ENCODE measurements around the gene KRT37. TPM values are rescaled to one million over a fixed set of nuclear protein-coding genes. Genes with fewer than 3 reads are reported as not detected.
"Not testable (repeated sequence)": the region's sequence is repeated elsewhere in the genome, so short reads cannot be mapped to it uniquely, and the experiment has no call there.

Gene KRT37
- total RNA-seq, 2 donors from 2014 or later: not detected

DNA sequence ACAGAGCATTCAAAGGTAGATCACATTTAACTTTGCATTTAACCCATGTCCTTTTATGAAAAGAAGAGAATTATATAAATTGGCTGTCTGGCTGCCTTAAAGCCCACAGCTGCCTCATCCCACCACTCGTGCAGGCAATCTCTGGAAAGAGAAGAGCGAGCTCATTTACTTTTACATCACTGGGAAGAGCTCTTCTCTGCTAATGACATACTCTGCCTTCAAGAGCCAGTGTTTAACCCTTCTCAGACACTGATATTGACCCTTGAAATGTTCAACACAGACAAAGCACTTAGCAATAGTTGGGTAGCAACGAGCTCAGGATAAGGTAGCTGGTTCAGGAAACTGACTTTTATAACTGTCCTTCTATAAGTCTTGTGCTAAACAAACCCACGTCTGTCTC is 9.6 kb upstream of the KRT37 start:
- H3K27me3 ChIP-seq: no peaks in the 10 kb centered on the region
- no peak for TF ChIP-seq POLR2A (IDR thresholded peaks at IDR 0.05)
- TF ChIP-seq, protein P1, sequence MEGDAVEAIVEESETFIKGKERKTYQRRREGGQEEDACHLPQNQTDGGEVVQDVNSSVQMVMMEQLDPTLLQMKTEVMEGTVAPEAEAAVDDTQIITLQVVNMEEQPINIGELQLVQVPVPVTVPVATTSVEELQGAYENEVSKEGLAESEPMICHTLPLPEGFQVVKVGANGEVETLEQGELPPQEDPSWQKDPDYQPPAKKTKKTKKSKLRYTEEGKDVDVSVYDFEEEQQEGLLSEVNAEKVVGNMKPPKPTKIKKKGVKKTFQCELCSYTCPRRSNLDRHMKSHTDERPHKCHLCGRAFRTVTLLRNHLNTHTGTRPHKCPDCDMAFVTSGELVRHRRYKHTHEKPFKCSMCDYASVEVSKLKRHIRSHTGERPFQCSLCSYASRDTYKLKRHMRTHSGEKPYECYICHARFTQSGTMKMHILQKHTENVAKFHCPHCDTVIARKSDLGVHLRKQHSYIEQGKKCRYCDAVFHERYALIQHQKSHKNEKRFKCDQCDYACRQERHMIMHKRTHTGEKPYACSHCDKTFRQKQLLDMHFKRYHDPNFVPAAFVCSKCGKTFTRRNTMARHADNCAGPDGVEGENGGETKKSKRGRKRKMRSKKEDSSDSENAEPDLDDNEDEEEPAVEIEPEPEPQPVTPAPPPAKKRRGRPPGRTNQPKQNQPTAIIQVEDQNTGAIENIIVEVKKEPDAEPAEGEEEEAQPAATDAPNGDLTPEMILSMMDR (IDR thresholded peaks at IDR 0.05): no peak
- 28 to 42% methylated on average over 4 of the region's 4 CpGs for WGBS, 2 donors
- ATAC-seq (no peak), DNase-seq (no peak)
- H3K4me1 ChIP-seq: no peaks in the 10 kb centered on the region
- H3K27ac ChIP-seq: no peak overlapping the region
- H3K4me3 ChIP-seq: no peak overlapping the region
- H3K9me3 ChIP-seq: no peaks in the 10 kb centered on the region
- no peaks in the 10 kb centered on the region for H3K36me3 ChIP-seq (replicated peaks in 1 of 2; ENCODE audit: insufficient read depth in 1 of 2, low read depth in 2 of 2)
- intact Hi-C loops (cut with DNase I): no loop called here

DNA sequence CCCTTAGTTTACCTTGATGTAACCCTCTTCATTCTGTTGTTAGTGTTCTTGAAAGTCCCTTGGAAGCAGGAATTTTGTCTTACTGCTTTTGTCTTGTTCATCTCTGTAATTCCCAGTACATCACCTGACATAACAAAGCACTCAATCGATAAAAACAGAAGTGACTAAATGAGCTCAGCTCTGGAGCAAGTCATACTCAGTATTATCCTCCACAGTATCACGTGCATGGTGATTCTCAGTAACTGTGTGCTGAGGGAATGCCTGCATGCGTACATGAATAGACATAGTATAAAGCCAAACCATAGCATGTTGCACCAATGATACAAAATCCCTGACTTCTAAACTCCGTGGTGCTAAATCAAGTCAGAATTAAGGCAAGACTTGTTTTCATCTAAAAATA is 9.2 kb upstream of the KRT37 start:
- Histone ChIP-seq H3K36me3 (replicated peaks in 1 of 2; ENCODE audit: insufficient read depth in 1 of 2, low read depth in 2 of 2) (no peaks in the 10 kb centered on the region), H3K27ac (no peak overlapping the region)

DNA sequence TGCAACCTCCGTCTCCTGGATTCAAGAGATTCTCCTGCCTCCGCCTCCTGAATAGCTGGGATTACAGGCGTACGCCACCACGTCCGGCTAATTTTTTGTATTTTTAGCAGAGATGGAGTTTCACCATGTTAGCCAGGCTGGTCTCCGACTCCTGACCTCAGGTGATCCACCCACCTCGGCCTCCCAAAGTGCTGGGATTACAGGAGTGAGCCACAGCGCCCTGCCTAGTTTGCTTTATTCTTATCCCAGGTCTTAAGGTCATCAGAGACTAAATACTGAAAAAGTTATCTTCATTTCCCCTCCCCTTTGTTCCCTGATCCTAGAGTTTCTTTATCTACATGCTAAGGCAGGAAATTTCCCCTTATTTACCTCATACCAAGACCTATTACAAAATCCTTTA is 6.0 kb upstream of the KRT37 start:
- H3K4me3 ChIP-seq; H3K9me3 ChIP-seq; H3K27me3 ChIP-seq; H3K27ac ChIP-seq; ATAC-seq; H3K36me3 ChIP-seq (replicated peaks in 1 of 2; ENCODE audit: insufficient read depth in 1 of 2, low read depth in 2 of 2); H3K4me1 ChIP-seq; intact Hi-C loops (cut with DNase I); DNase-seq: not testable (repeated sequence)
- 57 to 64% methylated on average over 9 of the region's 9 CpGs for WGBS, 2 donors

More for the DNA sequence above, 9.2 kb upstream of the KRT37 start:
- intact Hi-C loops (cut with DNase I): no loop called here
- no peak overlapping the region for H3K4me3 ChIP-seq
- H3K4me1 ChIP-seq: no peaks in the 10 kb centered on the region
- 41 to 45% methylated on average over 4 of the region's 4 CpGs for WGBS, 2 donors
- no peaks in the 10 kb centered on the region for H3K9me3 ChIP-seq
- TF ChIP-seq, protein P1 (IDR thresholded peaks at IDR 0.05): no peak
- no peak for TF ChIP-seq POLR2A (IDR thresholded peaks at IDR 0.05)
- DNase-seq (no peak), ATAC-seq (no peak)
- no peaks in the 10 kb centered on the region for H3K27me3 ChIP-seq

DNA sequence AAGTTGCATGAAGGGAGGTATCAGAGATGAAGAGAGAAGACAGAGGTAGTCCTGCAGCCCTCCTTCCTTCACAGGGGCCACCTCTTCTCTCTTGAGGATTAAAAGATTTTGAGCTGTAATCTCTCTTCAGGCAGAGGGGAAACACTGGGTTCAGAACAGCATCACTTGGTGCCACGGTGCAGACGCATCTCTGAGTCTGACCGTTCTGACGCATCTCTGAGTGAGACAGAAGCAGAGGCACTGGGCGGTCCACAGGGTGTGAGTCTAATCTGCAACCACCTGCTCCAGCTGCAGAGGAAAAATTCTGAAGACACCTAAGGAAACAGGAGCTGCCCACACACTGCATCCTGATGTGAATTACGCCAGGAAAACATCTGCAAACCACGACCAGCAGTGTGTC is 5.3 kb upstream of the KRT37 start:
- intact Hi-C loops (cut with DNase I): no loop called here
- ATAC-seq: no peak
- no peaks in the 10 kb centered on the region for H3K27me3 ChIP-seq
- H3K4me3 ChIP-seq: no peak overlapping the region
- WGBS, 2 donors: 60 to 64% methylated on average over 7 of the region's 7 CpGs
- no peak for TF ChIP-seq POLR2A (IDR thresholded peaks at IDR 0.05)
- TF ChIP-seq, protein P1 (IDR thresholded peaks at IDR 0.05): no peak
- DNase-seq: no peak
- H3K36me3 ChIP-seq (replicated peaks in 1 of 2; ENCODE audit: insufficient read depth in 1 of 2, low read depth in 2 of 2): no peaks in the 10 kb centered on the region
- H3K4me1 ChIP-seq: no peaks in the 10 kb centered on the region
- no peak overlapping the region for H3K27ac ChIP-seq
- no peaks in the 10 kb centered on the region for H3K9me3 ChIP-seq

DNA sequence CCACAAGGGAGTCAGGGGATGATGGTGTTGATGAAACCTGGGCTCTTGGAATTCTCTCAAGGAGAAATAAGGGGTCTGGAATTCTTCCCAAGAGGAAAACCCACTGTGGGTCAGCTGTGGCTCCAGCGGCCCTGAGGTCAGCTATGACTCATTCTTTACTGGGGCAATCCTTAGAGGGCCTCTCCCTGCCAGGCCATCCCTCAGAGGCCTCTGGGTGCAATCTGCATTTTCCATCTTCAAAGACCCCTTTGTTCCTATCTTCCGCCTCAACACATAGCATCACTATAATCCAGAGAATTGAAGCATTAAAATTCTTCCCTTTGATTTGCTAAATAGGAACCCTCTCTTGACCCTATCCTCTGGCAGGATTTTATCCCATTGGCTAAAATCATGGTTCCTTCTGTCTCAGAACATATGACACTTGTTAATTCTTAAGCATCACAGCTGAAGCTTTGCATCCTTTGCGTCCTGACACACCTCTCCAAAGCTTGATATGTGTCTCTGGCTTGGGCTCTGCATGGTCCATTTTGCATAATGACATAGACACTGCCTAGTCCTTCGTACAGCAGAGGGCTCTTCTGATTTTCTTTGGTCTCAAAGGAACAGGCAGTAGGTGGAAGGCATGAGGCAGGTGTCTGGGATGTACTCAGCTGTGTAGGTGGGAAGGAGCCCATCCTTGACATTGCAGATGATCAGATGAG is 4.4 kb upstream of the KRT37 start:
- no peaks in the 10 kb centered on the region for H3K27me3 ChIP-seq
- H3K4me3 ChIP-seq: no peak overlapping the region
- intact Hi-C loops (cut with DNase I): no loop called here
- TF ChIP-seq POLR2A (IDR thresholded peaks at IDR 0.05): no peak
- TF ChIP-seq, protein P1 (IDR thresholded peaks at IDR 0.05): no peak
- DNase-seq (no peak), ATAC-seq (no peak)
- H3K36me3 ChIP-seq (replicated peaks in 1 of 2; ENCODE audit: insufficient read depth in 1 of 2, low read depth in 2 of 2): no peaks in the 10 kb centered on the region
- no peaks in the 10 kb centered on the region for H3K4me1 ChIP-seq
- no peaks in the 10 kb centered on the region for H3K9me3 ChIP-seq
- WGBS, 2 donors: 53 to 59% methylated on average over 4 of the region's 4 CpGs
- H3K27ac ChIP-seq: no peak overlapping the region

DNA sequence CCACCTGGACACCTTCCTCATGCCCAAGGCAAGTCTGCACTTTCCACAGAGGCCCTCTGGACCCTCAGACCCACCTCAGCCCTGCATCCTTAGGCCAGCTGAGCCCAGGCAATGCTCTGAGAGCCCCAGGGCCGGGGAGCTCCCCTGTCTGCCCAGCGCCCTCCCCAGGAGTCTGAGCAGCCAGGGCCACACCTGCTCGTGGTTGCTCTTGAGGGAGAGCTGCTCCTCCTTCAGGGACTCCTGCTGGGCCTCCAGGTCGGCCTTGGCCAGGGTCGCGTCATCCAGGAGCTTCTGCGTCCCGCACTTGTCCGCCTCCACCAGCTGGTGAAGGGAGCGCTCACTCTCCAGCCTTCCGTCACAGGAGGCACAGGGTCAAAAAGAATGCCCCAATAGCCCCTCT is 1.8 kb downstream of the KRT37 start:
- not testable (repeated sequence) for DNase-seq, ATAC-seq

More for the DNA sequence above, 1.8 kb downstream of the KRT37 start:
- intact Hi-C loops (cut with DNase I); H3K27ac ChIP-seq; H3K36me3 ChIP-seq (replicated peaks in 1 of 2; ENCODE audit: insufficient read depth in 1 of 2, low read depth in 2 of 2); H3K9me3 ChIP-seq; H3K4me1 ChIP-seq; H3K4me3 ChIP-seq; H3K27me3 ChIP-seq: not testable (repeated sequence)
- 78 to 100% methylated on average over 4 to 10 of the region's 11 CpGs for WGBS, 2 donors

Measured in body of pancreas (tissue), 4 donors.